PC-9 (cell line): ENCODE measurements around the gene SDHB. TPM values are rescaled to one million over a fixed set of nuclear protein-coding genes. Genes with fewer than 3 reads are reported as not detected.

ENCODE experiments used
- BruUV-seq: library from RNA; stranded (reverse); fragments of 400-500 nt; replicated peaks from 2 replicates; lab custom pipeline; 2021; lab: Mats Ljungman, UMichigan
- CTCF ChIA-PET: fragments of 300-600 bp; sonication (Branson Sonifier 250); formaldehyde crosslinking; loops from one replicate; lab custom pipeline; 2022; ENCODE audit warnings: antibody characterized with exemption; lab: Charles Lee
- POLR2A ChIA-PET: fragments of 300-600 bp; sonication (Branson Sonifier 250); formaldehyde crosslinking; loops from one replicate; lab custom pipeline; 2022; ENCODE audit warnings: antibody characterized with exemption; ENCODE audit not compliant: unreplicated experiment; lab: Charles Lee
- DNase-seq, 2 experiments: peaks; one replicate each; pipeline versions ENCODE4 v3.0.0 to v3.0.0-alpha.2; 2015 to 2022; ENCODE audit warnings: mixed read lengths in 1 of 2
- H2AFZ ChIP-seq: fragments of 200-600 bp; sonication (generic); 2 replicates; pipeline ENCODE4 v1.8.1; 2017; ENCODE audit warnings: antibody characterized with exemption
- H3F3A ChIP-seq: fragments of 200-600 bp; sonication (generic); 2 replicates; pipeline ENCODE4 v1.8.1; 2017; ENCODE audit warnings: antibody characterized with exemption, mild to moderate bottlenecking, low read depth; ENCODE audit not compliant: insufficient read depth
- H3K27ac ChIP-seq: fragments of 200-600 bp; sonication (generic); 2 replicates; pipeline ENCODE4 v1.6.1; 2016; ENCODE audit warnings: mixed run types
- H3K27me3 ChIP-seq: fragments of 200-600 bp; sonication (generic); 2 replicates; pipeline ENCODE4 v1.6.1; 2016; ENCODE audit warnings: low read depth, mixed run types; ENCODE audit not compliant: insufficient read depth
- H3K36me3 ChIP-seq: fragments of 200-600 bp; sonication (generic); 2 replicates; pipeline ENCODE4 v1.6.1; 2016; ENCODE audit warnings: low read depth, mixed run types
- H3K4me1 ChIP-seq: fragments of 200-600 bp; sonication (generic); replicated peaks from 2 replicates; pipeline ENCODE4 v1.6.1; 2016; ENCODE audit warnings: mixed run types; ENCODE audit not compliant: insufficient read depth
- H3K4me2 ChIP-seq: fragments of 200-600 bp; sonication (generic); 2 replicates; pipeline ENCODE4 v1.6.1; 2017; ENCODE audit warnings: mixed run types
- H3K4me3 ChIP-seq: fragments of 200-600 bp; sonication (generic); 2 replicates; pipeline ENCODE4 v1.6.1; 2016; ENCODE audit warnings: mixed run types
- H3K79me2 ChIP-seq: fragments of 200-600 bp; sonication (generic); 2 replicates; pipeline ENCODE4 v1.6.1; 2017; ENCODE audit warnings: low read depth, mixed run types
- H3K9me2 ChIP-seq: fragments of 200-600 bp; sonication (generic); 2 replicates; pipeline ENCODE4 v1.8.1; 2017; ENCODE audit warnings: mild to moderate bottlenecking; ENCODE audit not compliant: insufficient read depth
- H3K9me3 ChIP-seq: fragments of 200-600 bp; sonication (generic); 2 replicates; pipeline ENCODE4 v1.8.1; 2016; ENCODE audit warnings: low read depth; ENCODE audit not compliant: insufficient read depth
- H4K20me1 ChIP-seq: fragments of 200-600 bp; sonication (generic); 2 replicates; pipeline ENCODE4 v1.8.1; 2017; ENCODE audit not compliant: insufficient read depth
- EZH2 ChIP-seq: fragments of 200-600 bp; sonication (generic); IDR thresholded peaks from 2 replicates; pipeline ENCODE4 v1.8.0; 2017; ENCODE audit warnings: antibody characterized with exemption, low read depth
- intact Hi-C: fragments of 100-400 bp; cut with micrococcal nuclease; formaldehyde crosslinking; loops from one replicate; pipeline ENCODE4 v1.10.0; 2022; ENCODE audit not compliant: unreplicated experiment
- total RNA-seq: library from RNA; stranded (reverse); gene quantifications from 2 replicates; pipeline ENCODE4 v1.2.3, GENCODE V29; 2021
- TF ChIP-seq, protein P1 (sequence below): fragments of 200-600 bp; sonication (generic); conservative IDR thresholded peaks from 2 replicates; pipeline ENCODE4 v1.6.1; 2017; ENCODE audit warnings: mixed run types, antibody characterized with exemption, mild to moderate bottlenecking, moderate library complexity

Gene SDHB
- total RNA-seq, 1 experiment from 2014 or later, result 101 TPM

DNA sequence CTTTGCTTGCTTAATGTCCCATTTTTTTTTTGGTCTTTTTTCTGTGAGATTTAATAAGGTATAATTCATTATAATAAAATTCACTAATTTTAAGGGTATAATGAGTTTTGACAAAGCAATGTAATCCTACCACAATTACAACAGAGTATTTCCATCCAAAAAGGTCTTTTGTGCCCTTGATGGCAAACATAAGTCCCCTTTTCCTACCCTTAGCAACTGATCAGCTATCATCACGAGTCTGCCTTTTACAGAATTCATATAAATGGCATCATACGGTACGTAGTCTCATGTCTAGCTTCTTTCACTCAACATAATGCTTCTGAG lies 7.5 kb downstream of the SDHB start:
- Histone ChIP-seq H3K27ac (no peak overlapping the region), H3K9me2 (no peaks in the 10 kb centered on the region), H4K20me1 (0 out of 2 replicates have a peak, but pooled peaks cover 3% of the 10 kb centered on the region), H3K4me3 (no peak overlapping the region), H3K79me2 (peaks cover 27% of the 10 kb centered on the region), H3K4me2 (no peak overlapping the region), H3K27me3 (no peaks in the 10 kb centered on the region), H2AFZ (no peak overlapping the region), H3K36me3 (peaks cover 7% of the 10 kb centered on the region; the same call in 1 of the 2 replicates), H3K9me3 (no peaks in the 10 kb centered on the region), H3F3A (peaks cover 5% of the 10 kb centered on the region; the same call in 1 of the 2 replicates), H3K4me1 (no peaks in the 10 kb centered on the region)
- CTCF ChIA-PET, result interaction anchor here (0.6 to 1.4 kb wide), 4 partner anchors 61 to 105 kb away, joined by 3 to 13 read pairs (median 6); no protein-coding TSS in a partner anchor
- BruUV-seq, result no TSS peak
- TF ChIP-seq, protein P1, sequence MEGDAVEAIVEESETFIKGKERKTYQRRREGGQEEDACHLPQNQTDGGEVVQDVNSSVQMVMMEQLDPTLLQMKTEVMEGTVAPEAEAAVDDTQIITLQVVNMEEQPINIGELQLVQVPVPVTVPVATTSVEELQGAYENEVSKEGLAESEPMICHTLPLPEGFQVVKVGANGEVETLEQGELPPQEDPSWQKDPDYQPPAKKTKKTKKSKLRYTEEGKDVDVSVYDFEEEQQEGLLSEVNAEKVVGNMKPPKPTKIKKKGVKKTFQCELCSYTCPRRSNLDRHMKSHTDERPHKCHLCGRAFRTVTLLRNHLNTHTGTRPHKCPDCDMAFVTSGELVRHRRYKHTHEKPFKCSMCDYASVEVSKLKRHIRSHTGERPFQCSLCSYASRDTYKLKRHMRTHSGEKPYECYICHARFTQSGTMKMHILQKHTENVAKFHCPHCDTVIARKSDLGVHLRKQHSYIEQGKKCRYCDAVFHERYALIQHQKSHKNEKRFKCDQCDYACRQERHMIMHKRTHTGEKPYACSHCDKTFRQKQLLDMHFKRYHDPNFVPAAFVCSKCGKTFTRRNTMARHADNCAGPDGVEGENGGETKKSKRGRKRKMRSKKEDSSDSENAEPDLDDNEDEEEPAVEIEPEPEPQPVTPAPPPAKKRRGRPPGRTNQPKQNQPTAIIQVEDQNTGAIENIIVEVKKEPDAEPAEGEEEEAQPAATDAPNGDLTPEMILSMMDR, result no peak
- TF ChIP-seq EZH2, result no peak
- intact Hi-C loops, result loop anchor here (1.0 to 5.0 kb wide), 3 partner anchors 95 to 425 kb away; no protein-coding TSS in a partner anchor
- DNase-seq, result no peak
- POLR2A ChIA-PET, result no interaction called here

DNA sequence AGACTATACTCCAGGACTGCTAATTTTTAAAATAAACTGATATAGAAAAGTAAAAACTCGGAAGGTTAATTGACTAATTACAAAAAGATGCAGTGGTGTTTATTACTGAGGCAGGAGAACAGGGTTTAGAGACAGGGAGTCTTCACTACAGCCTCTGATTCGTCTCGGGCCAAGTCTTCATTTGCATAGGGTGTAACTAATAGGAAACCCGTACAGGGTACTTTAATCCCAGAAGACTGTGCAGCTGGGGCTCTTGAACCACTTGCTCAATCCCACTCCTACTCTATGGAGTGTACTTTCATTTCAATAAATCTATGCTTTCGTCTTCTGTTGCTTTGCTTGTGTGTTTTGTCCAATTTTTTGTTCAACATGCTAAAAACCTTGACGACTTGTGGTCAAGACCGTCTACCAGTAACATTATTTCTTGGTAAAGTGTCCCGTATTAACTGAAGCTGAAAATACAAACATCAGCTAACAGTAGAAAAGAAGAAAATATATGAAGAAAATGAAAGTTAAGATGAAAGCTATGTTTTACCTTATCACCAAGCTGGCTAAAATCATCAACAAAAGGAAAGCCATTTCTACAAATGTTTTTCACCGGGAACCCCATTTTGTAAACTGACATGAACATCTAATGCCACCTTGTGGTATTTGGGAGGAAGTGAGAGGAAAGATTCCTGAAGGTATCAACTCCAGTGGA lies 8.0 kb downstream of the SDHB start:
- ChIA-PET POLR2A (no interaction called here), CTCF (interaction anchor here (0.6 to 1.4 kb wide), 4 partner anchors 61 to 104 kb away, joined by 3 to 13 read pairs (median 6); no protein-coding TSS in a partner anchor)
- no peaks in the 10 kb centered on the region for H3K4me1 ChIP-seq
- H3K36me3 ChIP-seq, result peaks cover 2% of the 10 kb centered on the region; the same call in 1 of the 2 replicates
- H3K4me3 ChIP-seq, result no peak overlapping the region
- no peak overlapping the region for H3K4me2 ChIP-seq
- H3F3A ChIP-seq, result peaks cover 5% of the 10 kb centered on the region; the same call in 1 of the 2 replicates
- 0 out of 2 replicates have a peak, but pooled peaks cover 3% of the 10 kb centered on the region for H4K20me1 ChIP-seq
- peaks cover 22% of the 10 kb centered on the region for H3K79me2 ChIP-seq
- H3K9me2 ChIP-seq, result no peaks in the 10 kb centered on the region
- H3K9me3 ChIP-seq, result no peaks in the 10 kb centered on the region
- TF ChIP-seq, protein P1, result peak; percentile 75
- no peak for TF ChIP-seq EZH2
- intact Hi-C loops, result loop anchor here (1.0 to 5.0 kb wide), 3 partner anchors 94 to 425 kb away; no protein-coding TSS in a partner anchor
- H2AFZ ChIP-seq, result no peak overlapping the region
- BruUV-seq, result no TSS peak
- DNase-seq, result peak in 1 of 2 experiments; percentile 38
- H3K27ac ChIP-seq, result no peak overlapping the region
- no peaks in the 10 kb centered on the region for H3K27me3 ChIP-seq

DNA sequence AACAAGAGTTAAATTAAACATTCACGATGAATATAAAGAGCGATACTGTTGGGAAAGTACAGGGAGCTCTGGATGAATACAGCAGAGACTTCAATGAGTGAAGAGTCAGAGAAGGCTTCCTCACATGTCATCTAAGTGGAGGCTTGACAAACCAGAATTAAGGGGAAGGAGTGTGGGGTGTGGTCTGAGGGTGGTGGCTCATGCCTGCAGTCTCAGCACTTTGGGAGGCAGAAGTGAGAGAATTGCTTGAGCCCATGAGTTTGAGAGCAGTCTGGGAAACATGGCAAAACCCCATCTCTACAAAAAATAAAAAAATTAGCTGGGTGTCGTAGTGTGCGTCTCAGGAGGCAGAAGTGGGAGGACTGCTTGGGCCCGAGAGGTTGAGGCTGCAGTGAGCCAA lies 8.7 kb downstream of the SDHB start:
- POLR2A ChIA-PET, result no interaction called here
- Histone ChIP-seq H3K79me2 (peaks cover 18% of the 10 kb centered on the region), H3K36me3 (no peaks in the 10 kb centered on the region; the same call in 1 of the 2 replicates), H3K9me2 (no peaks in the 10 kb centered on the region), H4K20me1 (0 out of 2 replicates have a peak, but pooled peaks cover 3% of the 10 kb centered on the region), H3K9me3 (no peaks in the 10 kb centered on the region), H3K27ac (no peak overlapping the region), H3K4me2 (no peak overlapping the region), H2AFZ (no peak overlapping the region), H3K4me3 (no peak overlapping the region), H3K4me1 (no peaks in the 10 kb centered on the region), H3K27me3 (no peaks in the 10 kb centered on the region), H3F3A (peaks cover 5% of the 10 kb centered on the region; the same call in 1 of the 2 replicates)
- TF ChIP-seq EZH2, result no peak
- TF ChIP-seq, protein P1, result no peak
- intact Hi-C loops, result loop anchor here (5.0 kb wide), 1 partner anchor 133 kb away; no protein-coding TSS in a partner anchor
- DNase-seq, result no peak
- CTCF ChIA-PET, result no interaction called here
- BruUV-seq, result no TSS peak
